ENCODE data around the gene MIER3. TPM values are rescaled to one million over a fixed set of nuclear protein-coding genes. Genes with fewer than 3 reads are reported as not detected.

MIER3 gene
- total and polyA plus RNA-seq, 9 of the 15 experiments (the other 6 are each of a cell fraction or from before 2014, with no cell fraction given), result 4.1 to 29.3 (median 13.0) TPM

GRCh38 chr5:56985936-56986625, 34.2 kb upstream of the MIER3 start:
- Histone ChIP-seq H3K9me1 (ENCODE audit: control insufficient read depth, insufficient read depth, low read length) (no peaks in the 10 kb centered on the region), H4K20me1 (replicated peaks; ENCODE audit: control insufficient read depth, insufficient read depth, low read length) (no peaks in the 10 kb centered on the region), H3K4me2 (ENCODE audit: insufficient read depth, low read length) (no peak overlapping the region), H3K27me3 (ENCODE audit: control insufficient read depth in 2 of 2, insufficient read depth in 2 of 2, low read length in 2 of 2) (peaks cover 14 to 17% of the 10 kb centered on the region in 2 experiments; a peak in 4 of 5 replicates), H3K36me3 (ENCODE audit: control insufficient read depth, insufficient read depth, low read length) (no peaks in the 10 kb centered on the region), H2AFZ (ENCODE audit: low read depth, low read length) (no peak overlapping the region), H3K79me2 (ENCODE audit: control insufficient read depth, insufficient read depth, low read length) (no peaks in the 10 kb centered on the region), H3K9ac (ENCODE audit: insufficient read depth in 1 of 2, low read depth in 2 of 2, low read length in 2 of 2) (no peak overlapping the region), H3K27ac (ENCODE audit: extremely low read depth, low read depth, low read length) (no peak overlapping the region), H3K9me3 (replicated peaks; ENCODE audit: control insufficient read depth, insufficient read depth, low read depth, low read length) (no peaks in the 10 kb centered on the region), H3K4me3 (no peak overlapping the region), H3K4me1 (replicated peaks in 1 of 2; ENCODE audit: control insufficient read depth in 2 of 2, insufficient read depth in 2 of 2, low read length in 2 of 2) (no peaks in the 10 kb centered on the region)
- no peak for TF ChIP-seq TCF3 (CRISPR knock-in tag; IDR thresholded peaks at IDR 0.05)
- TF ChIP-seq E2F6 (IDR thresholded peaks at IDR 0.05; ENCODE audit: borderline replicate concordance in 1 of 2, extremely low read depth in 1 of 2, insufficient read depth in 1 of 2, insufficient read length in 1 of 2, low read depth in 1 of 2, low read length in 1 of 2, poor library complexity in 1 of 2, severe bottlenecking in 1 of 2), result no peak
- peak; percentile 52; the same call in 1 of the 2 replicates for TF ChIP-seq HMBOX1 (IDR thresholded peaks at IDR 0.05)
- no peak for TF ChIP-seq XRCC4 (IDR thresholded peaks at IDR 0.05; ENCODE audit: extremely low read depth, insufficient read depth, insufficient read length)
- intact Hi-C loops (cut with micrococcal nuclease), result loop anchor here (10.0 kb wide), 1 partner anchor 81 kb away; the partner anchor contains the start of gene SETD9
- POLR2A ChIA-PET, result interaction anchor here (0.5 to 1.0 kb wide), 2 partner anchors 10 to 731 kb away, joined by 3 to 4 read pairs; no protein-coding TSS in a partner anchor
- DNase-seq (ENCODE audit: extremely low read depth in 1 of 4, low spot score in 3 of 4), result no peak
- no TSS peak for BruUV-seq (replicated peaks)
- WGBS (ENCODE audit: insufficient coverage, low coverage, missing lambda C conversion rate), result 2% methylated on average over 3 of the region's 3 CpGs
- in situ Hi-C loops (cut with MboI), result no loop called here
- ATAC-seq, result no peak
- CTCF ChIA-PET (ENCODE audit: low intra/inter-chr PET ratio), result no interaction called here
- no peak for FAIRE-seq
